ENCODE measurements around the gene RPS6KL1.
A peak's percentile ranks its signal among the peaks of the same experiment; 100 is the strongest.

RPS6KL1 gene

GRCh38 chr14:74951443-74952179 lies 28.6 kb upstream of the RPS6KL1 start:
- DNase-seq = no peak

- no peak for DNase-seq
Measured at GRCh38 chr14:74950795-74951442, 27.9 kb upstream of the RPS6KL1 start.

- no peak for DNase-seq
Measured at GRCh38 chr14:74949859-74950573, 27.0 kb upstream of the RPS6KL1 start.

GRCh38 chr14:74949191-74949601 lies 26.1 kb upstream of the RPS6KL1 start:
- no peak for DNase-seq

- no peak for DNase-seq
Measured at GRCh38 chr14:74948228-74949175, 25.4 kb upstream of the RPS6KL1 start.

- no peak for DNase-seq
Measured at GRCh38 chr14:74947353-74948227, 24.5 kb upstream of the RPS6KL1 start.

GRCh38 chr14:74946659-74947281 lies 23.7 kb upstream of the RPS6KL1 start:
- no peak for DNase-seq

GRCh38 chr14:74945852-74946658 lies 23.0 kb upstream of the RPS6KL1 start:
- DNase-seq = peak; percentile 39

GRCh38 chr14:74945261-74945851 lies 22.3 kb upstream of the RPS6KL1 start:
- DNase-seq = no peak

- no peak for DNase-seq
Measured at GRCh38 chr14:74942608-74943007, 19.5 kb upstream of the RPS6KL1 start.

GRCh38 chr14:74942181-74942580 lies 19.1 kb upstream of the RPS6KL1 start:
- no peak for DNase-seq

GRCh38 chr14:74941676-74942097 lies 18.6 kb upstream of the RPS6KL1 start:
- DNase-seq = no peak

GRCh38 chr14:74940956-74941565 lies 18.0 kb upstream of the RPS6KL1 start:
- DNase-seq = no peak

- DNase-seq = no peak
Measured at GRCh38 chr14:74938531-74939495, 15.8 kb upstream of the RPS6KL1 start.

GRCh38 chr14:74937171-74937570 lies 14.1 kb upstream of the RPS6KL1 start:
- no peak for DNase-seq

- no peak for DNase-seq
Measured at GRCh38 chr14:74936731-74937130, 13.7 kb upstream of the RPS6KL1 start.

- no peak for DNase-seq
Measured at GRCh38 chr14:74936151-74936550, 13.1 kb upstream of the RPS6KL1 start.

GRCh38 chr14:74935360-74935680 lies 12.3 kb upstream of the RPS6KL1 start:
- no peak for DNase-seq
